Natural killer cell (primary cell): ENCODE measurements around the gene MAD1L1. TPM values are rescaled to one million over a fixed set of nuclear protein-coding genes. Genes with fewer than 3 reads are reported as not detected.

Source experiments
- ATAC-seq, 3 donors: fragments of 150-1000 bp in 2 of 3; fragments of 200-7000 bp in 1 of 3; cut with Tn5 transposase; 1 replicate in 1 of 3; 2 replicates in 2 of 3; pipeline ENCODE4 v1.10.0; 2021; ENCODE audit warnings: mild to moderate bottlenecking in 2 of 3, moderate library complexity in 2 of 3
- DNase-seq, 2 donors: peaks; one replicate each; pipeline versions ENCODE4 v3.0.0 to v3.0.0-alpha.2; 2013 to 2021; ENCODE audit warnings: mixed read lengths in 1 of 2
- H3K27ac ChIP-seq: one replicate; pipeline ENCODE4 v1.5.1; 2013; ENCODE audit warnings: mild to moderate bottlenecking, low read length
- H3K27me3 ChIP-seq: one replicate; pipeline ENCODE4 v1.6.1; 2013; ENCODE audit warnings: low read length; ENCODE audit not compliant: control insufficient read depth, insufficient read depth
- H3K36me3 ChIP-seq: one replicate; pipeline ENCODE4 v1.6.1; 2013; ENCODE audit warnings: low read length; ENCODE audit not compliant: control insufficient read depth, insufficient read depth
- H3K4me1 ChIP-seq: one replicate; pipeline ENCODE4 v1.6.1; 2013; ENCODE audit warnings: low read length; ENCODE audit not compliant: control insufficient read depth, insufficient read depth
- H3K4me3 ChIP-seq: one replicate; pipeline ENCODE4 v1.5.1; 2013; ENCODE audit warnings: low read length
- H3K9me3 ChIP-seq: one replicate; pipeline ENCODE4 v1.6.1; 2013; ENCODE audit warnings: low read length; ENCODE audit not compliant: control insufficient read depth, insufficient read depth
- H3K27ac Mint-ChIP-seq, 2 donors: one replicate each; pipeline ENCODE4 v1.8.0; 2022; ENCODE audit warnings: mild to moderate bottlenecking in 2 of 2, mixed read lengths in 2 of 2, moderate library complexity in 1 of 2
- H3K27me3 Mint-ChIP-seq, 2 donors: one replicate each; pipeline ENCODE4 v1.8.0; 2022; ENCODE audit warnings: low read depth in 2 of 2, mixed read lengths in 2 of 2
- H3K36me3 Mint-ChIP-seq: one replicate; pipeline ENCODE4 v1.8.0; 2022; ENCODE audit warnings: mixed read lengths
- H3K4me1 Mint-ChIP-seq, 2 donors: one replicate each; pipeline ENCODE4 v1.8.0; 2022; ENCODE audit warnings: mixed read lengths in 2 of 2
- H3K4me3 Mint-ChIP-seq: one replicate; pipeline ENCODE4 v1.8.0; 2022; ENCODE audit warnings: mild to moderate bottlenecking, moderate library complexity, mixed read lengths
- H3K9me3 Mint-ChIP-seq, 2 donors: one replicate each; pipeline ENCODE4 v1.8.0; 2022; ENCODE audit warnings: mixed read lengths in 2 of 2
- CTCF ChIP-seq: fragments of 200-600 bp; IDR thresholded peaks from one replicate; pipeline ENCODE4 v1.8.0; 2022; ENCODE audit warnings: antibody characterized with exemption
- whole genome bisulfite sequencing: methylation state at CpG from one replicate; pipeline ENCODE4 v1.1.7; 2013; ENCODE audit warnings: missing lambda C conversion rate; ENCODE audit not compliant: insufficient coverage; 5-methylcytosine and 5-hydroxymethylcytosine counted together
- intact Hi-C: fragments of 100-400 bp; cut with micrococcal nuclease; formaldehyde crosslinking; loops from one replicate; pipeline ENCODE4 v1.14.2; 2022
- total RNA-seq, 4 donors: library from RNA; stranded (reverse); fragments of 120-200 nt in 1 of 4; gene quantifications; one replicate each; pipeline versions ENCODE4 v1.2.3 to v1.2.4, GENCODE V29; 2013 to 2022

Gene MAD1L1
- total RNA-seq, 3 donors from 2014 or later (not counting 1 experiment from before 2014, with no cell fraction given): 53.6 to 81.2 (median 77.4) TPM

GRCh38 chr7:2109251-2109872 is 123.4 kb downstream of the MAD1L1 start:
- intact Hi-C loops: no loop called here
- WGBS: 96% methylated on average over 17 of the region's 20 CpGs
- ATAC-seq (no peak), DNase-seq (no peak)
- Histone ChIP-seq H3K4me3 (no peak overlapping the region), H3K36me3 (no peaks in the 10 kb centered on the region), H3K4me1 (peaks cover 41% of the 10 kb centered on the region), H3K9me3 (no peaks in the 10 kb centered on the region), H3K27ac (no peak overlapping the region), H3K27me3 (no peaks in the 10 kb centered on the region)
- Mint-ChIP-seq H3K36me3 (no peaks in the 10 kb centered on the region), H3K27ac (no peak overlapping the region), H3K4me1 (peaks cover 41 to 49% of the 10 kb centered on the region in 2 donors), H3K4me3 (no peak overlapping the region), H3K27me3 (peaks cover 10 to 11% of the 10 kb centered on the region in 2 donors), H3K9me3 (no peaks in the 10 kb centered on the region)
- TF ChIP-seq CTCF: no peak

- peaks cover 10 to 11% of the 10 kb centered on the region in 2 donors for H3K27me3 Mint-ChIP-seq
- DNase-seq (no peak), ATAC-seq (no peak)
- no peaks in the 10 kb centered on the region for H3K36me3 ChIP-seq
- no peaks in the 10 kb centered on the region for H3K9me3 Mint-ChIP-seq
- H3K4me3 ChIP-seq: no peak overlapping the region
- no peak overlapping the region for H3K27ac ChIP-seq
- no peaks in the 10 kb centered on the region for H3K36me3 Mint-ChIP-seq
- WGBS: 94% methylated on average over 24 of the region's 24 CpGs
- no peak for TF ChIP-seq CTCF
- H3K9me3 ChIP-seq: no peaks in the 10 kb centered on the region
- intact Hi-C loops: no loop called here
- H3K27ac Mint-ChIP-seq: no peak overlapping the region
- peaks cover 48% of the 10 kb centered on the region for H3K4me1 ChIP-seq
- H3K27me3 ChIP-seq: no peaks in the 10 kb centered on the region
- peaks cover 48 to 55% of the 10 kb centered on the region in 2 donors for H3K4me1 Mint-ChIP-seq
- no peak overlapping the region for H3K4me3 Mint-ChIP-seq
Measured at GRCh38 chr7:2108501-2109250, 124.1 kb downstream of the MAD1L1 start.

GRCh38 chr7:2108071-2108455 is 124.7 kb downstream of the MAD1L1 start:
- Histone ChIP-seq H3K36me3 (no peaks in the 10 kb centered on the region), H3K9me3 (no peaks in the 10 kb centered on the region), H3K4me3 (no peak overlapping the region), H3K27ac (no peak overlapping the region), H3K4me1 (peaks cover 53% of the 10 kb centered on the region), H3K27me3 (no peaks in the 10 kb centered on the region)
- DNase-seq: no peak
- Mint-ChIP-seq H3K4me1 (peaks cover 52 to 58% of the 10 kb centered on the region in 2 donors), H3K27ac (no peak overlapping the region), H3K4me3 (no peak overlapping the region), H3K36me3 (no peaks in the 10 kb centered on the region), H3K9me3 (no peaks in the 10 kb centered on the region), H3K27me3 (peaks cover 10 to 11% of the 10 kb centered on the region in 2 donors)
- ATAC-seq: no peak
- TF ChIP-seq CTCF: no peak
- intact Hi-C loops: no loop called here
- 92% methylated on average over 9 of the region's 9 CpGs for WGBS
